Fibroblast of mammary gland (primary cell): ENCODE results near the gene YLPM1.

ENCODE experiments used
- DNase-seq: peaks from one replicate; pipeline ENCODE4 v3.0.0-alpha.2; 2010; ENCODE audit warnings: low read depth
- H3K4me3 ChIP-seq: 2 replicates; pipeline ENCODE4 v1.5.1; 2011; ENCODE audit warnings: low read depth, mild to moderate bottlenecking, low read length, moderate library complexity; ENCODE audit not compliant: control insufficient read depth
- TF ChIP-seq, protein P1 (sequence below): conservative IDR thresholded peaks from 2 replicates; pipeline ENCODE4 v1.5.1; 2011; ENCODE audit warnings: low read depth, low read length, inconsistent platforms; ENCODE audit not compliant: control insufficient read depth, insufficient read depth

The YLPM1 gene, protein sequence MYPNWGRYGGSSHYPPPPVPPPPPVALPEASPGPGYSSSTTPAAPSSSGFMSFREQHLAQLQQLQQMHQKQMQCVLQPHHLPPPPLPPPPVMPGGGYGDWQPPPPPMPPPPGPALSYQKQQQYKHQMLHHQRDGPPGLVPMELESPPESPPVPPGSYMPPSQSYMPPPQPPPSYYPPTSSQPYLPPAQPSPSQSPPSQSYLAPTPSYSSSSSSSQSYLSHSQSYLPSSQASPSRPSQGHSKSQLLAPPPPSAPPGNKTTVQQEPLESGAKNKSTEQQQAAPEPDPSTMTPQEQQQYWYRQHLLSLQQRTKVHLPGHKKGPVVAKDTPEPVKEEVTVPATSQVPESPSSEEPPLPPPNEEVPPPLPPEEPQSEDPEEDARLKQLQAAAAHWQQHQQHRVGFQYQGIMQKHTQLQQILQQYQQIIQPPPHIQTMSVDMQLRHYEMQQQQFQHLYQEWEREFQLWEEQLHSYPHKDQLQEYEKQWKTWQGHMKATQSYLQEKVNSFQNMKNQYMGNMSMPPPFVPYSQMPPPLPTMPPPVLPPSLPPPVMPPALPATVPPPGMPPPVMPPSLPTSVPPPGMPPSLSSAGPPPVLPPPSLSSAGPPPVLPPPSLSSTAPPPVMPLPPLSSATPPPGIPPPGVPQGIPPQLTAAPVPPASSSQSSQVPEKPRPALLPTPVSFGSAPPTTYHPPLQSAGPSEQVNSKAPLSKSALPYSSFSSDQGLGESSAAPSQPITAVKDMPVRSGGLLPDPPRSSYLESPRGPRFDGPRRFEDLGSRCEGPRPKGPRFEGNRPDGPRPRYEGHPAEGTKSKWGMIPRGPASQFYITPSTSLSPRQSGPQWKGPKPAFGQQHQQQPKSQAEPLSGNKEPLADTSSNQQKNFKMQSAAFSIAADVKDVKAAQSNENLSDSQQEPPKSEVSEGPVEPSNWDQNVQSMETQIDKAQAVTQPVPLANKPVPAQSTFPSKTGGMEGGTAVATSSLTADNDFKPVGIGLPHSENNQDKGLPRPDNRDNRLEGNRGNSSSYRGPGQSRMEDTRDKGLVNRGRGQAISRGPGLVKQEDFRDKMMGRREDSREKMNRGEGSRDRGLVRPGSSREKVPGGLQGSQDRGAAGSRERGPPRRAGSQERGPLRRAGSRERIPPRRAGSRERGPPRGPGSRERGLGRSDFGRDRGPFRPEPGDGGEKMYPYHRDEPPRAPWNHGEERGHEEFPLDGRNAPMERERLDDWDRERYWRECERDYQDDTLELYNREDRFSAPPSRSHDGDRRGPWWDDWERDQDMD (N-terminal part only)

DNA sequence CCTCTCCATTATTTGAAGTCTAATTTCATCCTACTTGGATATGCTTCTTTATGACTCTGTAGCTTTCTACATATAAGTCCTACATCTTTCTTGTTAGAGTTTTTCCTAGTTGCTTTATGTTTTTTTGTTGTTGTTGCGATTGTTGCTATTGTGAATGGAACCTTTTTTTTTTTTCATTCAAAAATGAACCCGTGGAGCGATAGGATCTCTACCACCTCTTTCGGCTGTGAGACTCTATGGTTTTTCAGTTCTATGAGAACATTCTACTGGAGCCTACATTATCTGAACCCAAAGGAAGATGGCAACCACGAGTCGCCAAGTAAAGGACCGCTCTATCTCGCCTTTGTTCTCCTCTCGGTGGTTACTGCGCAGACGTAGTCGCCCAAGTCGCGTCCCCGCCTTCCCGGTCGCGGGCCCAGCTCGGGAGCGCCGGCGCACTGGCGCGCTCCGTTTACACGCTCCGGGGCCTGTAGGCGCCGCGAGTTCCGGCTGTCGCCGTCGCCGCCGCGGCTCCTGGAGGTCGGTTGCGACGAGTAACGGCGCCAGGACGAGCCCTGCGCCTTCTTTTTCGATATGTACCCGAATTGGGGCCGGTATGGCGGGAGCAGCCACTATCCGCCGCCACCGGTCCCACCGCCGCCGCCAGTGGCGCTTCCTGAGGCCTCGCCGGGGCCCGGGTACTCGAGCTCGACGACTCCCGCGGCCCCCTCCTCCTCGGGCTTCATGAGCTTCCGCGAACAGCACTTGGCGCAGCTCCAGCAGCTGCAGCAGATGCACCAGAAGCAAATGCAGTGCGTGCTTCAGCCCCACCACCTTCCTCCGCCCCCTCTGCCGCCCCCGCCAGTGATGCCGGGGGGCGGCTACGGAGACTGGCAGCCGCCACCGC is at the start of gene YLPM1:
Gene YLPM1 (plus strand): TSS at position 400 of the 886 bp plus-strand sequence. CDS start 174 bp downstream, at position 574.
- DNase-seq = peak; percentile 98
- peak within 1 kb of the TSS; percentile 75 for H3K4me3 ChIP-seq
- TF ChIP-seq, protein P1, sequence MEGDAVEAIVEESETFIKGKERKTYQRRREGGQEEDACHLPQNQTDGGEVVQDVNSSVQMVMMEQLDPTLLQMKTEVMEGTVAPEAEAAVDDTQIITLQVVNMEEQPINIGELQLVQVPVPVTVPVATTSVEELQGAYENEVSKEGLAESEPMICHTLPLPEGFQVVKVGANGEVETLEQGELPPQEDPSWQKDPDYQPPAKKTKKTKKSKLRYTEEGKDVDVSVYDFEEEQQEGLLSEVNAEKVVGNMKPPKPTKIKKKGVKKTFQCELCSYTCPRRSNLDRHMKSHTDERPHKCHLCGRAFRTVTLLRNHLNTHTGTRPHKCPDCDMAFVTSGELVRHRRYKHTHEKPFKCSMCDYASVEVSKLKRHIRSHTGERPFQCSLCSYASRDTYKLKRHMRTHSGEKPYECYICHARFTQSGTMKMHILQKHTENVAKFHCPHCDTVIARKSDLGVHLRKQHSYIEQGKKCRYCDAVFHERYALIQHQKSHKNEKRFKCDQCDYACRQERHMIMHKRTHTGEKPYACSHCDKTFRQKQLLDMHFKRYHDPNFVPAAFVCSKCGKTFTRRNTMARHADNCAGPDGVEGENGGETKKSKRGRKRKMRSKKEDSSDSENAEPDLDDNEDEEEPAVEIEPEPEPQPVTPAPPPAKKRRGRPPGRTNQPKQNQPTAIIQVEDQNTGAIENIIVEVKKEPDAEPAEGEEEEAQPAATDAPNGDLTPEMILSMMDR = peak; percentile 48

DNA sequence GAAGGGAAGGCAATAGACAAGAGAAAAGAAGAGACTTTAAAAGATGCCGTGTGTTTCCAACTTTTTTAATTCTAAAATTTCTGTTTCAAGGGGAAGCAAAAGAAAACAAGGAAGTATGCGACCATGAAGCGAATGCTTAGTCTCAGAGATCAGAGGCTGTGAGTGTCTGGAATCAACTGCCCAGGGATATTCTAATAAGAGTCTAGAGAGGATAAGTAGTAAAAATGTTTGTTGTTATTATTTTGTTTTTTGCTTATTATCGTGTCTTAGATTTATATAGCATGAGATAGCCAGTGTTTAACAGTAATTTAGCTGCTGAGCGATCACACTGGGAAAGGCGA is 49.8 kb upstream of the YLPM1 start:
- peak overlapping the region; percentile 87 for H3K4me3 ChIP-seq
- no peak for DNase-seq
- TF ChIP-seq, protein P1 = no peak

DNA sequence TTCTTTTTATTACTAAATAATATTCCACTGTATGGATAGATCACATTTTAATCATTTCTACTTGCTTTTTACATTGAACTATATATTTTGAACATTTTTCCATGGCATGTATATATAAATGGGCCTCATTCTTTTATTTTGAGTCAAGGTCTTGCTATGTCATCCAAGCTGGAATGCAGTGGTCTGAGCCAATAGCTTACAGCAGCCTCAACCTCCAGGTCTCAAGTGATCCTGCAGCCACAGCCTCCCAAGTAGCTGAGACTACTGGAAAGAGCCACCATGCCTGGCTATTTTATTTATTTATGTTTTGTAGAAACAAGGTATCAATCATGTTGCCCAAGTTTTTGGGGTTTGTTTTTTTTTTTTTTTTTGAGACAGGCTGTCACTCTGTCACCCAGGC is 42.6 kb upstream of the YLPM1 start:
- no peak overlapping the region for H3K4me3 ChIP-seq
- peak; percentile 20 for DNase-seq
- TF ChIP-seq, protein P1 = no peak

DNA sequence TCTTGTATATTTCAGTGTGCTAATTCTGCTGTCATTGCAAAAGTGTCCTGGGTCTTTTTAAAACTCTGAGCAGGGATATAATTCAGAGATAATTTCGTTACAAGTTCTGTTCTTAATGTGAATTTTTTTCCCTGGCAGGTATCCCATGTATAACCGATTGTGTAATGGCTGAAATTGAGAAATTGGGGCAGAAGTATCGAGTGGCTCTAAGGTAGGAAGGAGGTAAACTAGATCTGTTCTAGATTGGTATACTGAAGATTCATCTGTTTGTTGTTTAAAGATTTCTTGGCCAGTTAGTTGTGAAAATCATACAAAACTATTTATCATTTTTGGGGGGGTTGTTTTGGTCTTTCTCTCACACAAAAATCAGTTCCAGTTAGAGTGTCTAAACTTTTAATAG is 40.0 kb upstream of the YLPM1 start:
- TF ChIP-seq, protein P1 = no peak
- no peak overlapping the region for H3K4me3 ChIP-seq
- no peak for DNase-seq

DNA sequence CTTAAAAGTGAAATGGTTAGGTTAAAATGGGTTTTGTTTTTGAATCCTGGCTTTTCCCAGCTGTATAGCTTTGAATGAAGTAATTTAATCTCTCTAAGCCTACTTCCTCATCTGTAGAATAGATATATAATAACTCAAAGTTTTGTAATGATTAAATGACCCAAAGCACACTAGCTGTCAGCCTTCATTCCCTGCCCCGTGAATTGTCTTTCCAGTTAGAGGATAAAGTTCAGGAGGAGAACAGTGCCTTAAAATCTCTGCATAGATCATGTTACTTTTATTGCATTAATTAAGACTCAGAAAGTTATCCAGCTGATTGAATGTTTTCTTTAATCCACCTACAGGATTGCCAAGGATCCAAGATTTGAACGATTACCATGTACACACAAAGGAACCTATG is 30.7 kb upstream of the YLPM1 start:
- no peak overlapping the region for H3K4me3 ChIP-seq
- DNase-seq = no peak
- TF ChIP-seq, protein P1 = no peak
